NCI-H345 treated with DMSO at 0.1 percent for 48 hours (cell line): ENCODE measurements around the gene RELA.

Experiments
- DNase-seq: peaks from one replicate; lab custom pipeline; 2025; ENCODE audit not compliant: unreplicated experiment; lab: John Stamatoyannopoulos, UW

Gene RELA

DNA sequence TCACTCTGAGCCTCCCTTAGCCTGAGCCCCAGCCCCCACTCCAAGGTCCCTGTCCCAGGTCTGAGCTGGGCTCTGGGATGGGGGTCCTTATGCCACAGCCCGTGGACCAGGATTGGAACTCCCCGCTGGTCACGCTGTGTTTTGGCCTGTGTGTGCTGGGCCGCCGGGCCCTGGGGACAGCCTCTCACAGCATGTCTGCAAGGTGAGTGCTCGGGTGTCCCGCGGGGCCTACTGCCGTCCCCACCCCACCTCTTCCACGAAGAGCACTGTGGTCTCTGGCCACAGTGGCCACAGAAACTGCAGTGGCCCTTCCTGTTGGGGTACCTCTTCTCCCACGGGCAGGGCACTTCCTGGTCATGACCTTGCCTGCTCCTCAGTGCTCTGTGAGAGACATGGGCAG, 28.3 kb downstream of the RELA start:
- DNase-seq, result no peak

- DNase-seq, result no peak
These were observed 28.6 kb downstream of the RELA start for GRCh38 chr11:65634109-65634436.

DNA sequence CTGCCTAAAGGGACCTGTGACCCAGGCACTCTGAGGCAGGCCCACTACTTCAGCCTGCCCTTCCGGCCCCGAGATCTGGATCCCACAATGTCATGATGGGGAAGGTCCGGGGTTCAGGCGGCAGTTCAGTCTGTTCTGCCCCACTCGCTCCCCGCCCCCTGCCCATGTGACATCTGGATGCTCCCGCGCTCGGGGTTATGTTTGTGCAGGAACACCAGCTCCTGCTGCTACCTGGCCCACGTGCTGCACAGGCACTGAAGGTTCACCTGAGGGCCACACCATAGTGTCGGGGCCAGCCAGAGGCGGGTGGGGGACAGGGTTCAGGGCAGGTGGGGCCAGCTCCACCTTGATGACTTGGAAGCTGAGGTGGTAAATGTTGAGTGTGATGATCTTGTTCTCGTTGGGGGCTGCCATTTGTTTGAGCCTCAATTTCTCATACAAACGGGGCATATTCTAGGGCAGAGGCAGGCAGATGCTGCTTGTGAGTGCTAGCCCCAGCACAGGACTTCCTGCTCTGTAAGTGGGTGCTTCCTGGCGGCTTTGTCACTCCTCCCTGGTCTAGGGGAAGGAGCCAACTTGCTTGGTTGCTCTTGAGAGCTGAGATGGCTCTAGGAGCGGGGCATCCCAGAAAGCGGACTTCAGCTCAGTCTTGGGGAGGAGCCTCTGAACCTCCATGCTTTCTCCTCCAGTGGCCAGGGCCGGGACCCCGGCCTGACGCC, 29.2 kb downstream of the RELA start:
- no peak for DNase-seq

GRCh38 chr11:65630215-65630614, 32.5 kb downstream of the RELA start:
- no peak for DNase-seq

DNA sequence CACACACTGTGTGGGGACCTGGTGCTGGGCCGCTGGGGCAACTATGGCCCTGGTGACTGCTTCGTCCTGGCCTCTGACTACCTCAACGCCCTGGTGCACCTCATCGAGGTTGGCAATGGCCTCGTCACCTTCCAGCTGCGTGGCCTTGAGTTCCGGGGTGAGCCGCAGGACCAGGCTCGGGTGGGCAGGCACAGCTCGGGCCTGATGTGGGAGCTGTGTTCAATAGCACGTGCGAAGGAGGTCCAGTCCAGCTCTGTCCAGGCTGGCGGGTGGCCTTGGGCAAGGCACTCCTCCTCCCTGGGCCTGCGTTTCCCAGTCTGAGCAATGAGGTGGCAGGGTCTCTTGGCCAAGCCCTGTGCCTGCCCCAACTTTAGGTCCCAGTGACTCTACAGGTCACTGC, 33.1 kb downstream of the RELA start:
- DNase-seq, result no peak

GRCh38 chr11:65627202-65627601, 35.5 kb downstream of the RELA start:
- no peak for DNase-seq

GRCh38 chr11:65625628-65626342, 36.9 kb downstream of the RELA start:
- DNase-seq, result no peak

GRCh38 chr11:65624931-65625627, 37.6 kb downstream of the RELA start:
- no peak for DNase-seq

GRCh38 chr11:65623852-65624616, 38.7 kb downstream of the RELA start:
- no peak for DNase-seq

- DNase-seq, result no peak
These were observed 39.5 kb downstream of the RELA start for GRCh38 chr11:65623177-65623576.

- no peak for DNase-seq
These were observed 40.7 kb downstream of the RELA start for GRCh38 chr11:65622011-65622410.

- DNase-seq, result no peak
These were observed 41.3 kb downstream of the RELA start for GRCh38 chr11:65621460-65621859.

- DNase-seq, result no peak
These were observed 42.0 kb downstream of the RELA start for GRCh38 chr11:65620666-65621065.

DNA sequence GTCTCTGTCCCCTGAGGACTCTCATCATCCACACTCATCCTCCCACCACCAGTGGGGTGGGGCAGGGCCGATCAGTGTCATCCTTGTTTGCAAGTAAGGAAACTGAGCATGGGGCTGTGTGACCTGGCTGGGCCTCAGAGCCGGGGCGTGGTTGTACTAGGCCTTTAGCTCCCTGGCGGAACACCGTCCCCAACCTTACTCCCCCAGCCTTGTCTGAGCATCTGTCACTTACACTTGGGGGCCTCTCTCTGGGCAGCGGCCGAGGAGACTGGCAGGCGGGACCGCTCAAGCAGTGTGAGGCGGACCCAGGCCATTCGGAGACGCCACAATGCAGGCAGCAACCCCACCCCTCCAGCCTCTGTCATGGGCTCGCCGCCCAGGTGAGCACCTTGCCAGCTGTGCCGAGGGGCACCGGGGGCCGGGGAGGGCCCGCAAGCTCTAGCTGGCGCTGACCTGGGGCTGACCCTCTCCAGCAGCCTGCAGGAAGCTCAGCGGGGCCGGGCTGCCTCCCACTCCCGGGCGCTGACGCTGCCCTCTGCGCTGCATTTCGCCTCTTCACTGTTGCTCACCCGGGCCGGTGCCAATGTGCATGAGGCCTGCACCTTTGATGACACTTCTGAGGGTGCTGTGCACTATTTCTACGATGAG, 43.3 kb downstream of the RELA start:
- no peak for DNase-seq

- no peak for DNase-seq
These were observed 44.0 kb downstream of the RELA start for GRCh38 chr11:65618763-65619162.

DNA sequence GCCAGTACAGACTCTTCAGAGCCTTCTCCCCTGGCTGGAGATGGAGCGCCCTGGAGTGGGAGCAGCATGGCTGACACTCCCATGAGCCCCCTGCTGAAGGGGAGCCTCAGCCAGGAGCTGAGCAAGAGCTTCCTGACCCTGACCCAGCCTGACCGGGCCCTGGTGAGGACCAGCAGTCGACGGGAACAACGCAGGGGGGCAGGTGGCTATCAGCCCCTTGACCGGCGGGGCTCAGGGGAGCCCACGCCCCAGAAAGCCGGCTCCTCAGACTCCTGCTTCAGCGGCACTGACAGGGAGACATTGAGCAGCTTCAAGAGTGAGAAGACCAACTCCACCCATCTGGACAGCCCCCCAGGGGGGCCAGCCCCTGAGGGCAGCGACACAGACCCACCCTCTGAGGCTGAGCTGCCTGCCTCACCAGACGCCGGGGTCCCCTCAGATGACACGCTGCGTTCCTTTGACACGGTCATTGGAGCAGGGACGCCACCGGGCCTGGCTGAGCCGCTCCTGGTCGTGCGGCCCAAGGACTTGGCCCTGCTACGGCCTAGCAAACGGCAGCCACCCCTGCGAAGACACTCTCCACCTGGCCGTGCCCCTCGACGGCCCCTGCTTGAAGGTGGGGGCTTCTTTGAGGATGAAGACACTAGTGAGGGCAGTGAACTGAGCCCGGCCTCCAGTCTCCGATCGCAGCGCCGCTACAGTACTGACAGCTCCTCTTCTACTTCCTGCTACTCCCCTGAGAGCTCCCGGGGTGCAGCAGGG, 44.5 kb downstream of the RELA start:
- no peak for DNase-seq

- DNase-seq, result no peak
These were observed 45.4 kb downstream of the RELA start for GRCh38 chr11:65617136-65617850.

DNA sequence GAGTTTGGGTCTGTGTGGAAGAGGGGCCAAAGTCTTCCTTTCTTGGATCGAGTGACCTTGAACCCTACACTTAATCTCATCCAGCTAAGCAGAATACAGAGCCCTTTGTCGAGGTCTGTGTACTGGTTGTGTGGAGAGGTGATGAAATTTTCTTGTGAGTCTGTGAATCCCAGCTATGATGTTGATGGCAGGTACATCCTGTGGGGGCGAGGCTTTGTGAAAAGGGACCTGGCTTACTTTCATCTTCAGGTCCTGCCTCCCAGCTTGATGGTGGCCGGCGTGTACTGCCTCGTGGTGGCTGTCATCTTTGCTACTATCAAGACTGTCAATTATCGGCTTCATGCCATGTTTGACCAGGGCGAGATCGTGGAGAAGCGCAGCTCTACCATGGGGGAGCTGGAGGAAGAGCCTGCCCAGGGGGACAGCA, 46.1 kb downstream of the RELA start:
- no peak for DNase-seq

- DNase-seq, result no peak
These were observed 46.7 kb downstream of the RELA start for GRCh38 chr11:65615950-65616574.
